Chondrocyte (in vitro differentiated cells): ENCODE data around the gene HCN2. TPM values are rescaled to one million over a fixed set of nuclear protein-coding genes. Genes with fewer than 3 reads are reported as not detected.

Experiments used
- DNase-seq: peaks from one replicate; pipeline ENCODE4 v3.0.0; 2021; ENCODE audit warnings: mixed read lengths, low spot score
- H3K27ac Mint-ChIP-seq: one replicate; pipeline ENCODE4 v1.8.0; 2021; ENCODE audit warnings: mild to moderate bottlenecking, moderate library complexity, mixed read lengths; ENCODE audit not compliant: unreplicated experiment
- H3K27me3 Mint-ChIP-seq: 2 replicates; pipeline ENCODE4 v1.8.0; 2021; ENCODE audit warnings: low read depth, mixed read lengths
- H3K36me3 Mint-ChIP-seq: 2 replicates; pipeline ENCODE4 v1.8.0; 2021; ENCODE audit warnings: low read depth, mixed read lengths
- H3K4me1 Mint-ChIP-seq: 2 replicates; pipeline ENCODE4 v1.8.0; 2021; ENCODE audit warnings: low read depth, mild to moderate bottlenecking, mixed read lengths
- H3K4me3 Mint-ChIP-seq: one replicate; pipeline ENCODE4 v1.8.0; 2021; ENCODE audit warnings: mild to moderate bottlenecking, moderate library complexity, mixed read lengths; ENCODE audit not compliant: unreplicated experiment
- H3K9me3 Mint-ChIP-seq: 2 replicates; pipeline ENCODE4 v1.8.0; 2021; ENCODE audit warnings: low read depth, mixed read lengths
- total RNA-seq: library from RNA; stranded (reverse); gene quantifications from 3 replicates; pipeline ENCODE4 v1.2.1, GENCODE V29; 2021
- TF ChIP-seq, protein P1 (sequence below): fragments of 200-600 bp; sonication (generic); IDR thresholded peaks from 2 replicates; pipeline ENCODE4 v1.5.0; 2021; ENCODE audit warnings: antibody characterized with exemption, mild to moderate bottlenecking, moderate library complexity

HCN2 gene
- total RNA-seq, 1 donor from 2014 or later = 6.2 TPM

DNA sequence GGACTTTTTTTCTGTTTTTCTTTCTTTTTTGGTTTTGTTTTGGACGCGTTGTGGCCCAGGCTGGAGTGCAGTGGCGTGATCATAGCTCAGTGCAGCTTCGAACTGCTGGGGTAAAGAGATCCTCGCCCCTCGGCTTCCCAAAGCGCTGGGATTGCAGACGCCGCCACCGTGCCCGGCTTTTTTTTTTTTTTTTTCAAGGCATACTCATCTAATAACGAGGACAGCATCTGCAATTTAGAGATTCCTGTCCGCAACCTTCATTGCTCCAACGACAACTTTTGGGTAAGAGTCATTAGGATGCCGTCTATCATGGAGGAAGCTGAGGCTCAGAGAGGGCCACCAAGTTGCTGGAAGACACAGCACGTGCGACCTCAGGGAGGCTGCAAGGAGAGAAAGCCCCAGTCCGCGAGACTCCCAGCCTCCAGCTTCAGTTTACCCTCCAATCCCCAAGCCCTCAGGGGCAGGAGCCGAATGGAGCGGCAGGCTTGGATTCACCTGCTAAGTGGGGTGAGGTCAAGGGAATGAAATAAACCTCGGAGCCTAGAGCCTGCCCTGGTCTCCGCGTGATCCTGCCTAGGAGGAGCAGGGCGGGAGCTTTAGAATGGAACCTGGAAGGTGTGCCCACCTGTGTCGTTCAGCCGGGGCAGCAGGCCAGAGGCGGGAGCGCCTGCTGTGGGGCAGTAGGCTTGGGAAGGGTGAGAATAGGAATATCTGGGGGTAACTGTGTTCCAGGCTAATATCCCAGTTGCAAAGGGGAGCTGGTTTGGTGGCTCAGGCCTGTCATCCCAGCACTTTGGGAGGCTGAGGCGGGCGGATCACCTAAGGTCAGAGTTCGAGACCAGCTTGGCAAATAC, 44.3 kb downstream of the HCN2 start:
- Mint-ChIP-seq H3K27me3 (no peaks in the 10 kb centered on the region), H3K4me1 (peaks cover 22% of the 10 kb centered on the region), H3K36me3 (peaks cover 8% of the 10 kb centered on the region), H3K27ac (peak overlapping the region; percentile 96), H3K4me3 (peak overlapping the region; percentile 98), H3K9me3 (no peaks in the 10 kb centered on the region)
- TF ChIP-seq, protein P1, sequence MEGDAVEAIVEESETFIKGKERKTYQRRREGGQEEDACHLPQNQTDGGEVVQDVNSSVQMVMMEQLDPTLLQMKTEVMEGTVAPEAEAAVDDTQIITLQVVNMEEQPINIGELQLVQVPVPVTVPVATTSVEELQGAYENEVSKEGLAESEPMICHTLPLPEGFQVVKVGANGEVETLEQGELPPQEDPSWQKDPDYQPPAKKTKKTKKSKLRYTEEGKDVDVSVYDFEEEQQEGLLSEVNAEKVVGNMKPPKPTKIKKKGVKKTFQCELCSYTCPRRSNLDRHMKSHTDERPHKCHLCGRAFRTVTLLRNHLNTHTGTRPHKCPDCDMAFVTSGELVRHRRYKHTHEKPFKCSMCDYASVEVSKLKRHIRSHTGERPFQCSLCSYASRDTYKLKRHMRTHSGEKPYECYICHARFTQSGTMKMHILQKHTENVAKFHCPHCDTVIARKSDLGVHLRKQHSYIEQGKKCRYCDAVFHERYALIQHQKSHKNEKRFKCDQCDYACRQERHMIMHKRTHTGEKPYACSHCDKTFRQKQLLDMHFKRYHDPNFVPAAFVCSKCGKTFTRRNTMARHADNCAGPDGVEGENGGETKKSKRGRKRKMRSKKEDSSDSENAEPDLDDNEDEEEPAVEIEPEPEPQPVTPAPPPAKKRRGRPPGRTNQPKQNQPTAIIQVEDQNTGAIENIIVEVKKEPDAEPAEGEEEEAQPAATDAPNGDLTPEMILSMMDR = no peak
- DNase-seq = no peak

- H3K27ac Mint-ChIP-seq = no peak overlapping the region
- no peak overlapping the region for H3K4me3 Mint-ChIP-seq
- H3K27me3 Mint-ChIP-seq = no peaks in the 10 kb centered on the region
- peaks cover 26% of the 10 kb centered on the region for H3K4me1 Mint-ChIP-seq
- peaks cover 4% of the 10 kb centered on the region for H3K36me3 Mint-ChIP-seq
- no peaks in the 10 kb centered on the region for H3K9me3 Mint-ChIP-seq
- DNase-seq = no peak
- TF ChIP-seq, protein P1 = no peak
Measured at GRCh38 chr19:634975-635652, 45.4 kb downstream of the HCN2 start.

- Mint-ChIP-seq H3K27me3 (no peaks in the 10 kb centered on the region), H3K4me3 (peak overlapping the region; percentile 75), H3K27ac (no peak overlapping the region), H3K4me1 (peaks cover 10% of the 10 kb centered on the region), H3K36me3 (no peaks in the 10 kb centered on the region), H3K9me3 (no peaks in the 10 kb centered on the region)
- no peak for DNase-seq
- TF ChIP-seq, protein P1 = no peak
Measured at GRCh38 chr19:638906-639252, 49.2 kb downstream of the HCN2 start.

- Mint-ChIP-seq H3K4me1 (peaks cover 4% of the 10 kb centered on the region), H3K4me3 (peak within 1 kb of the TSS; percentile 75), H3K36me3 (no peaks in the 10 kb centered on the region), H3K27ac (peak within 1 kb of the TSS; percentile 60), H3K9me3 (no peaks in the 10 kb centered on the region), H3K27me3 (no peaks in the 10 kb centered on the region)
- DNase-seq = no peak
- TF ChIP-seq, protein P1 = no peak
Measured at GRCh38 chr19:639253-640160, 49.8 kb downstream of the HCN2 start, which contains the start of gene FGF22. Gene FGF22, plus strand, starts transcription at chr19:639879. Its CDS starts 47 bp downstream, at chr19:639926.

DNA sequence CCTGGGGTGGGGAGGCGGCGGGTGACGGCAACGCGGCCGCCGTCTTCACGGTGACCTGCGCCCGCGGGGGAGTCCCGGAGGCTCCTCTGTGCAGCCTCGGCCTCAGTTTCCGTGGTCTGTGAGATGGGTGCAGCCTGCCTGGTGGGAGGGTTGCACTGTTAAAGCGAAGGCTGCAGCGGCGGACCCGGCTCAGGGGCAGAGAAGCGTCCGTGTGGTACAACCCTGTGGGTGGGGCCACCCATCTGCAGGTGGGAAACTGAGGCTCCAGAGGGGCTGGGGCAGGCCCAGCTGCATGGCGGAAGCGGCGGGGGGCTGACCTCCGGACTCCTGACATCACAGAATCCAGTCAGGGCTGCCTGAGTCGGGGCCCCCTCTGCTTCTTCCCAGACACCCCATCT, 50.5 kb downstream of the HCN2 start:
- no peaks in the 10 kb centered on the region for H3K9me3 Mint-ChIP-seq
- TF ChIP-seq, protein P1 = no peak
- H3K27ac Mint-ChIP-seq = no peak overlapping the region
- no peaks in the 10 kb centered on the region for H3K27me3 Mint-ChIP-seq
- DNase-seq = no peak
- peaks cover 4% of the 10 kb centered on the region for H3K4me1 Mint-ChIP-seq
- no peak overlapping the region for H3K4me3 Mint-ChIP-seq
- peaks cover 1% of the 10 kb centered on the region for H3K36me3 Mint-ChIP-seq
